ENCODE measurements around the gene CLDN10.

The CLDN10 gene

GRCh38 chr13:95552539-95553441 is at the start of gene CLDN10:
CLDN10 (plus strand) TSS chr13:95552720; CDS start chr13:95552754, 34 bp downstream.
- H3K4me1 Mint-ChIP-seq: peaks cover 11% of the 10 kb centered on the region
- H3K27me3 Mint-ChIP-seq (ENCODE audit: low read depth): peaks cover 67% of the 10 kb centered on the region
- H3K36me3 Mint-ChIP-seq (ENCODE audit: low read depth): no peaks in the 10 kb centered on the region
- peak; percentile 40 to 67 (median 53) for TF ChIP-seq CTCF (IDR thresholded peaks at IDR 0.05; ENCODE audit: unreplicated experiment in 3 of 3)
- H3K27ac Mint-ChIP-seq: peak within 1 kb of the TSS in 1 of 3 experiments; percentile 56
- no peaks in the 10 kb centered on the region for H3K9me3 Mint-ChIP-seq
- peak within 1 kb of the TSS; percentile 78 to 81 (median 78) for H3K4me3 Mint-ChIP-seq

- H3K4me1 Mint-ChIP-seq: no peaks in the 10 kb centered on the region
- H3K27me3 Mint-ChIP-seq (ENCODE audit: low read depth): no peaks in the 10 kb centered on the region
- no peak for TF ChIP-seq CTCF (IDR thresholded peaks at IDR 0.05; ENCODE audit: unreplicated experiment in 3 of 3)
- peaks cover 6% of the 10 kb centered on the region for H3K36me3 Mint-ChIP-seq (ENCODE audit: low read depth)
- no peak overlapping the region for H3K27ac Mint-ChIP-seq
- peaks cover 22% of the 10 kb centered on the region for H3K9me3 Mint-ChIP-seq
- no peak overlapping the region for H3K4me3 Mint-ChIP-seq
Measured at GRCh38 chr13:95503662-95504061, 48.9 kb upstream of the CLDN10 start.

- TF ChIP-seq CTCF (IDR thresholded peaks at IDR 0.05; ENCODE audit: unreplicated experiment in 3 of 3): no peak
- no peak overlapping the region for H3K4me3 Mint-ChIP-seq
Measured at GRCh38 chr13:95505265-95505664, 47.3 kb upstream of the CLDN10 start.

GRCh38 chr13:95505986-95506385 is 46.5 kb upstream of the CLDN10 start:
- Mint-ChIP-seq H3K4me3 (no peak overlapping the region), H3K27me3 (ENCODE audit: low read depth) (no peaks in the 10 kb centered on the region), H3K36me3 (ENCODE audit: low read depth) (no peaks in the 10 kb centered on the region), H3K4me1 (no peaks in the 10 kb centered on the region), H3K9me3 (peaks cover 10% of the 10 kb centered on the region), H3K27ac (no peak overlapping the region)
- TF ChIP-seq CTCF (IDR thresholded peaks at IDR 0.05; ENCODE audit: unreplicated experiment in 3 of 3): no peak

More at GRCh38 chr13:95505265-95505664, 47.3 kb upstream of the CLDN10 start:
- Mint-ChIP-seq H3K9me3 (peaks cover 15% of the 10 kb centered on the region), H3K4me1 (no peaks in the 10 kb centered on the region), H3K36me3 (ENCODE audit: low read depth) (peaks cover 4% of the 10 kb centered on the region), H3K27ac (no peak overlapping the region), H3K27me3 (ENCODE audit: low read depth) (no peaks in the 10 kb centered on the region)

GRCh38 chr13:95507991-95508390 is 44.5 kb upstream of the CLDN10 start:
- H3K4me3 Mint-ChIP-seq: no peak overlapping the region
- H3K9me3 Mint-ChIP-seq: no peaks in the 10 kb centered on the region
- peaks cover 3% of the 10 kb centered on the region for H3K27me3 Mint-ChIP-seq (ENCODE audit: low read depth)
- no peaks in the 10 kb centered on the region for H3K4me1 Mint-ChIP-seq
- no peak overlapping the region for H3K27ac Mint-ChIP-seq
- no peak for TF ChIP-seq CTCF (IDR thresholded peaks at IDR 0.05; ENCODE audit: unreplicated experiment in 3 of 3)
- H3K36me3 Mint-ChIP-seq (ENCODE audit: low read depth): no peaks in the 10 kb centered on the region

- Mint-ChIP-seq H3K4me3 (no peak overlapping the region), H3K9me3 (no peaks in the 10 kb centered on the region), H3K27me3 (ENCODE audit: low read depth) (peaks cover 3% of the 10 kb centered on the region), H3K27ac (no peak overlapping the region), H3K4me1 (no peaks in the 10 kb centered on the region), H3K36me3 (ENCODE audit: low read depth) (no peaks in the 10 kb centered on the region)
- no peak for TF ChIP-seq CTCF (IDR thresholded peaks at IDR 0.05; ENCODE audit: unreplicated experiment in 3 of 3)
Measured at GRCh38 chr13:95508996-95509395, 43.5 kb upstream of the CLDN10 start.
